Stomach smooth muscle (tissue), 2 donors: ENCODE results near the gene COL26A1.

Experiments
- H3K27ac ChIP-seq: one replicate; pipeline ENCODE4 v1.7.0; 2013; ENCODE audit warnings: mild to moderate bottlenecking, low read length, inconsistent platforms
- H3K27me3 ChIP-seq, 2 donors: one replicate each; pipeline ENCODE4 v1.7.0; 2013; ENCODE audit warnings: low read length in 2 of 2; ENCODE audit not compliant: insufficient read depth in 2 of 2, control insufficient read depth in 1 of 2
- H3K36me3 ChIP-seq, 2 donors: one replicate each; pipeline ENCODE4 v1.7.0; 2013; ENCODE audit warnings: low read length in 2 of 2; ENCODE audit not compliant: control insufficient read depth in 2 of 2, insufficient read depth in 2 of 2
- H3K4me1 ChIP-seq: one replicate; pipeline ENCODE4 v1.7.0; 2013; ENCODE audit warnings: low read length; ENCODE audit not compliant: control insufficient read depth, insufficient read depth
- H3K4me3 ChIP-seq, 2 donors: one replicate each; pipeline ENCODE4 v1.7.0; 2013; ENCODE audit warnings: low read length in 2 of 2
- H3K9ac ChIP-seq, 2 donors: one replicate each; pipeline ENCODE4 v1.7.0; 2013; ENCODE audit warnings: low read length in 2 of 2, mild to moderate bottlenecking in 1 of 2
- H3K9me3 ChIP-seq, 2 donors: one replicate each; pipeline ENCODE4 v1.7.0; 2013; ENCODE audit warnings: low read length in 2 of 2; ENCODE audit not compliant: control insufficient read depth in 2 of 2
- donor health status: healthy.
- donor health status: Pancreatic carcinoma.

The COL26A1 gene

DNA sequence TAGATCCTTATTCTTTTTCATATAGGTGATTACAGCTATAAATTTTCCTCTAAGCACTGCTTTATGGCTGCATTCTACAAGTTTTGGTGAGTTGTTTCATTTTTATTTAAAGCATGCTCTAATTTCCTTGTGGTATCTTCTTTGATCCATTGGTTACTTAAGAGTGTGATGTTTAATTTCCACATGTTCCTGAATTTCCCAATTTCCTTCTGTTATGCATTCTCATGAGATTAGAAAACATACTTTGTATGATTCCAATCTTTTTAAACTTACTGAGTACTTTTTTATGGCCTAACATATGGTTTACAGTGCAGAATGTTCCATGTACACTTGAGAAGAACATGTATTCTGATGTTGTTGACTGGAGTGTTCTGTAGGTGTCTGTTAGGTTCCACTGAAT lies 213.0 kb downstream of the COL26A1 start:
- Histone ChIP-seq H3K9ac (no peak overlapping the region), H3K27me3 (peaks cover 0 to 2% of the 10 kb centered on the region in 2 donors), H3K4me3 (no peak overlapping the region), H3K27ac (no peak overlapping the region), H3K9me3 (peaks cover 3 to 10% of the 10 kb centered on the region in 2 donors), H3K4me1 (no peaks in the 10 kb centered on the region), H3K36me3 (no peaks in the 10 kb centered on the region)

DNA sequence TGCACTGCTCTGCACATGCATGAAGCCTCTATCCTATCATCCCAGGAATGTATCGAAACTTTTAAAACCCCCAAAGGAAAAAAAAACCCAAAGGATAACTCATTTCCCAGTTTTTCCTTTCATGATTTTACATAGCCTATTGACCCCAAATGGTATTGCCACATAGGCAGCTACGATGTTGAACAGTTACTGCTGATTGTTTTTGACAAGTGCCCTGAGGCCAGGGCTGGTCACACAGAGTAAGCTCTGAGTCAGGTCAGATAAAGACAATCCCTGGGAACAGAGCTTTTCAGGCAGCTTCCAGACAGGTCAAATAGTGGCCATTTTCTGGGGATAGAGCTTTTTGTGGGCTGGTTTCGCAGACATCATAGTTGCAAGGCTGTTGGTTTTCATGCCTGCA lies 214.3 kb downstream of the COL26A1 start:
- no peaks in the 10 kb centered on the region for H3K4me1 ChIP-seq
- H3K36me3 ChIP-seq = no peaks in the 10 kb centered on the region
- no peak overlapping the region for H3K9ac ChIP-seq
- peaks cover 0 to 2% of the 10 kb centered on the region in 2 donors for H3K27me3 ChIP-seq
- no peak overlapping the region for H3K4me3 ChIP-seq
- H3K9me3 ChIP-seq = peaks cover 3 to 7% of the 10 kb centered on the region in 2 donors
- H3K27ac ChIP-seq = no peak overlapping the region

DNA sequence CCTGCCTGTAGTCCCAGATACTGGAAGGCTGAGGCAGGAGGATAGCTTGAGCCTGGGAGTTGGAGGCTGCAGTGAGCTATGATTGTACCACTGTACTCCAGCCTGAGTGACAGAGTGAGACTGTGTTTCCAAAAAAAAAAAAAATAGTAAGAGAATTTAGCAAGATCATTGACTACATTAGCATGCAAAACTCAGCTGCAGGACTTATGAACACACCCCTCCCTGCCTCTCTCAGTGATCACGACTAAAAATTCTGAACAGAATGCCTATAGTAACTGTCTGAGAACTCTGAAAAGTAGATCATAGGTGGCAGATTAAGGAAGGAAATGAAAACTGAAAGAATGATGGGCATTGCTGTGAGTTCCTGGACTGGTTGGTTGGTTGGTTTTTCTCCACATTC lies 215.9 kb downstream of the COL26A1 start:
- Histone ChIP-seq H3K27me3 (peaks cover 0 to 2% of the 10 kb centered on the region in 2 donors), H3K9ac (no peak overlapping the region), H3K4me1 (no peaks in the 10 kb centered on the region), H3K27ac (no peak overlapping the region), H3K9me3 (peaks cover 5 to 7% of the 10 kb centered on the region in 2 donors), H3K36me3 (no peaks in the 10 kb centered on the region), H3K4me3 (no peak overlapping the region)

DNA sequence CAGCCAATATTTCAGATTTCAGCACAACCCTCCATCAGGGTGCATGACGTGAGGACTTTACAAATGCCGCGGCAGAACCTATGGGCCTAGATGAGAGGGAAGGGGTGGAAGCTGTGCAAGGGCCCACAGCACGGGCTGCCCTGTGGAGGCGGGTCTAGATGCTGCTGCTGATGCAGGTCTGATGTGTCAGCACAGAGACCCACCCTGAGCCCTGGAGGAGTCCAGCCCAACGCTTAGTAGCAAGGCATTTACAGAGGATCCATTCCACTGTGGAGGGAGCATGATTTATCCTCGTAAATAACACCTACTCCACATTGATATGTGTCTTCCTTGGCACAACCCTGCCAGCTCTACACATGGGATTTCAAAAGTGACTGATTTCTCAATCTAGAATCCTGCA lies 217.9 kb downstream of the COL26A1 start:
- no peaks in the 10 kb centered on the region for H3K4me1 ChIP-seq
- no peaks in the 10 kb centered on the region for H3K36me3 ChIP-seq
- no peak overlapping the region for H3K4me3 ChIP-seq
- peaks cover 5 to 9% of the 10 kb centered on the region in 2 donors for H3K9me3 ChIP-seq
- H3K27me3 ChIP-seq = no peaks in the 10 kb centered on the region
- no peak overlapping the region for H3K27ac ChIP-seq
- H3K9ac ChIP-seq = no peak overlapping the region

DNA sequence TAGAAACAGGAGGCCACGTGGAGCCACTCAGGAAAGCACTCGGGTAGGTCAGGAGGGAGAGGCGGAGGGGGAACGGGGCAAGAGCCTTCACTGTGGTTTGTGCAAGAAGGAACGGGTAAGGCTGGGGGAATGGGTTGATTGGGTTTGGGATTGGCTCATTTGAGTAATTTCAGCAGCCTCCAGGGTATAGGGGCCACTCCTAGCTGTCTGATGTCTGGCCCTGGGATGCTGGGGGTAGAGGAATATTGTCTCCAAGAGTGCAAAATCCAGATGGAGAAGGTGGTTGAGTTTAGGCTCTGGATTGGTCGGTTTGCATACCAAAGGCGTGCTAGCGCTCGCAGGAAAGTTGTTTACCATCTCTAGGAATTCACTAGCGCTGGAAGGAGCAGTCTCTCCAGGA lies 219.2 kb downstream of the COL26A1 start:
- no peaks in the 10 kb centered on the region for H3K27me3 ChIP-seq
- no peak overlapping the region for H3K4me3 ChIP-seq
- no peak overlapping the region for H3K9ac ChIP-seq
- H3K27ac ChIP-seq = no peak overlapping the region
- H3K9me3 ChIP-seq = peaks cover 5 to 7% of the 10 kb centered on the region in 2 donors
- no peaks in the 10 kb centered on the region for H3K36me3 ChIP-seq
- no peaks in the 10 kb centered on the region for H3K4me1 ChIP-seq

DNA sequence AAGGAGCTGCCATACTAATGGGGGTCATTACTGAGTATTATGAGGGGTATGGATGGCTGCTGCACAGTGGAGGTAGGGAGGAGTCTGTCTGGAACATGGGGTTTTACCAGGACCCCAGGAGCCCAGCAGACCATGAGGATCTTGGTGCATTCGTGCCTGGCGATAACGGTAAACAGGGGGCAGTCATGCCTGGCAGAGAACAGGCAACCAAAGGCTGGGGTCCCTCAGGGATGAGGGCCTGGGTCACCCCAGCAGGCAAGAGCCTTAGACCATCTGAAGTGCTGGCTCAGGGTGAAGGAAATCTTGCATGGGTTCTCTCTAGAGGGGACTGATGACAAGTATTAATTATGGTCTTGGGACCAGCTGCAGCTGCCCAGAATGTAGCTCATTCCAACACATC lies 220.3 kb downstream of the COL26A1 start:
- Histone ChIP-seq H3K4me1 (no peaks in the 10 kb centered on the region), H3K9ac (no peak overlapping the region), H3K4me3 (no peak overlapping the region), H3K9me3 (peaks cover 3 to 5% of the 10 kb centered on the region in 2 donors), H3K27ac (no peak overlapping the region), H3K27me3 (no peaks in the 10 kb centered on the region), H3K36me3 (no peaks in the 10 kb centered on the region)

DNA sequence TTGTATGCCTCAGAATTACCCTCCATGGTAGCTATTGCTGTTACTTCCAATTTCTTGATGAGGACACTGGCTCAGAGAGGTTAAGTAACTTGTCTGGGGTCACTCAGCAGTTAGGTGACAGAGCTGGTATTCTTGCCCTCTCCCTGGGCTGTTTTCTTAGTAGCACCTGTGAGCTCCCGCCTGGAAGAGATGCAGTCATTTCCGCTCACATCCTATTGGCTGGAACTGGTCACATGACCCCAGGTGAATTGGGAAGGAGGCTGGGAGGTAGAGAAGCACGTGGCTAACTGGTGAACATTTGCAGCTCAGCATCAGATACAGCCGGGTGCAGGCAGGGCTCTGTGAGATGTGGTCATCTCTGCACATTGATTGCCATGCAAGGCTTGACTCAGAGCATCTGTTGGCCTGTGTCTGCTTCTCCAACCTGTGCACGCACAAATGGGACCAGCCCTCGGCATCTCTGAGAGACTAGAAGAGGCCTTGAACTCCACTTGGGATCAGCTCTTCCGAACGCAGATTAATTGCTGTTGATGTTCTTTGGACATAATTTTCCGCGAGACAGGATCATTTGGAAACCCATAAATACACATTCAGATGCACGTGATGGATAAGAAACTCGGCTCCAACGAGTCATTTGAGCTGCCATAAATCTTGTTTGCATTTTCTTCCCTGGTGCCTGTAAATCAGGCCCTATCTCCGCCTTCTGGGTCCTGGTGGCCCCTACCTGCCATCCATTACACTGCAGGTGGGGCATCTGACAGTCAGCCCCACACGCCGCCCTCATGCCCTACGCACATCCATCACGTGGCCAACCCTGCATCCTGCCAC lies 223.6 kb downstream of the COL26A1 start:
- H3K27me3 ChIP-seq = no peaks in the 10 kb centered on the region
- no peaks in the 10 kb centered on the region for H3K4me1 ChIP-seq
- H3K9me3 ChIP-seq = peaks cover 3 to 5% of the 10 kb centered on the region in 2 donors
- no peak overlapping the region for H3K27ac ChIP-seq
- no peak overlapping the region for H3K4me3 ChIP-seq
- H3K36me3 ChIP-seq = no peaks in the 10 kb centered on the region
- H3K9ac ChIP-seq = no peak overlapping the region

DNA sequence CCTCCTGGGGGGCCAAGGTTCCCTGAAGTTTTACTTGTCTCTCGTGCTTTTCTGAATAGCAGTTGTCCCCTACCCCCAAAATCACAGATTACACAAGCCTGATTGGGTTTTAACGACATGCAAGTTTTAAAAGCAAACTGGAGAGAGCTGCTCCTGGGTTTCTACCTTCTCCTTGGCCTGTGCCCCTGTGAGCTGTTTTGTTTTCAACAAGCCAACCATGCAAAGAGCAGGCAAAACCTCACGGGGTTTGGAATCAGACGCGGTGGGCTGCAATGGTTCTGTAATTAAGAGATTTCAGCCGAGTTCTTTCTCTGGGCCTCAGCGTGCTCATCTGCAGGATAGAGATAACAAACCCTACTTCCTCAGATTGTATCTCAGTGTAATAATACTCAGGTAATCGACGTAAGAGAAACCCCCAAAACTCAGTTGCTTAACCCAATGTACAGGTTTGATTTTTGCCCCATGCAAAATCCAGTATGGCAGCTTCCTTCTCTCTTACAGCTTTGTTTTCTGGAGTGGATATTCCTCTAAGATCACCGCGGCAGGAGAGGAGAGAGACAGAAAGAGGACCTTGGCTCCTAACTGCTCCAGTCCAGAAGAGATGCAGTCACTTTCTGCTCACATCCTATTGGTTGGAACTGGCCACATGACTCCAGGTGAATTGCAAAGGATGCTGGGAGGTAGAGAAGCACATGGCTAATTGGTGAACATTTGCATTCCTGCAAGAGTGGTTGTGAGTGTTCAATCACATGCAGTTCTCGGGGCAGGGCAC lies 224.4 kb downstream of the COL26A1 start:
- no peaks in the 10 kb centered on the region for H3K27me3 ChIP-seq
- H3K9me3 ChIP-seq = peaks cover 3 to 5% of the 10 kb centered on the region in 2 donors
- H3K36me3 ChIP-seq = no peaks in the 10 kb centered on the region
- H3K4me3 ChIP-seq = no peak overlapping the region
- no peaks in the 10 kb centered on the region for H3K4me1 ChIP-seq
- H3K9ac ChIP-seq = no peak overlapping the region
- no peak overlapping the region for H3K27ac ChIP-seq

DNA sequence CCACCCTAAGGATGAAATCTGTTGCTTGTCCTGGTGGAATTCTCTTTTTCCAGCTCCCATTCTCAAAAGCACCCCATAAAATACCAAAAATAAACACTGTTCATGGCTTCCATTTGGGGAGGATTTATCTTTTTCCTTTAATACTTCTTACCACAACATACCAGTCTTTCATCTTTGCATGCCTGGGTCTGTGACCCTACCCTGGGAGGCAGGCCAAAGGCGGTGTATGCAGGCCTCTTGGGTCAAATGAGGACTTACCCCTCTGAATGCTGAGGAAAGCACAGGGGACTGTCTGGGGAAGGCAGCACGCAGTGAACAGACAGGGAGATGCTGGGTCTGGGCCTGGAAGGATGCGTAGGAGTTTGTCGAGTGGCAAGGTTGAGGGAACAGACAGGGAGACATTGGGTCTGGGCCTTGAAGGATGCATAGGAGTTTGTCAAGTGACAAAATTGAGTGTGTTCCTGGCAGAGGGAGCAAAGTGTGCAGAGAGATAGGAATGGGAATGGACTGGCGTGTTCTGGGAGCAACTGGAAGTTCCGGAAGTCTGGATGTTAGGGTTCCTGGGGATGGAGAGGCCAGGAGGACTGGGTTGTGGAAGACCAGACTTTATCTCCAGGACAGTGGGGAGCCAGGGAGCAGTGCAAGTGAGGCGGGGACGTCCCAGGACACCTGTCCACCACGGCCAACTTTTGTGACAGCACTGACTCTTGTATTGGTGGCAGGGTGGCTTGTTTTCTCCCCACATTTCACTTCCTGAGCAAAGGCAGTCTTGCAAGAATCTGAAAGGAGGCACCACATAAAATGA lies 225.7 kb downstream of the COL26A1 start:
- no peak overlapping the region for H3K4me3 ChIP-seq
- no peak overlapping the region for H3K9ac ChIP-seq
- H3K27ac ChIP-seq = no peak overlapping the region
- H3K4me1 ChIP-seq = no peaks in the 10 kb centered on the region
- peaks cover 2 to 3% of the 10 kb centered on the region in 2 donors for H3K9me3 ChIP-seq
- no peaks in the 10 kb centered on the region for H3K36me3 ChIP-seq
- no peaks in the 10 kb centered on the region for H3K27me3 ChIP-seq

DNA sequence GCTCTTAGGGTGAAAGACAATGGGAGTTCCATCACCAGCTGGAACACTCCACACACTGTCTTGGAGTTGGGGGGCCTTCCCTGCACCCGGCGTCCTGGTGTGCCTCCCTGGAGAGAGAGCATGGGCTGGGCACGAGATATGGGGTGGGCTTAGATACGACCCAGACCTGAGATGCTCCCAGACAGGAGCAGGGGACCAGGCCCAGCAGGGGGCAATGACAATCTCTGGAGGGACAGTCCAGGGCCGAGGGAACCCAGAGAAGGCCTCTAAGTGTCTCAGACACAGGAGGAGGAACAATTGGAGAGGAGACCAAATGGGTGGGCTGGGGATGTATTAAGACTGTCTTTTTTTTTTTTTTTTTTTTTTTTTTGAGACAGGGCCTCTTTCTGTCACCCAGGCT lies 226.4 kb downstream of the COL26A1 start:
- no peak overlapping the region for H3K27ac ChIP-seq
- H3K4me3 ChIP-seq = no peak overlapping the region
- no peaks in the 10 kb centered on the region for H3K4me1 ChIP-seq
- no peak overlapping the region for H3K9ac ChIP-seq
- no peaks in the 10 kb centered on the region for H3K9me3 ChIP-seq
- no peaks in the 10 kb centered on the region for H3K27me3 ChIP-seq
- H3K36me3 ChIP-seq = no peaks in the 10 kb centered on the region
